PC-3 (cell line): ENCODE measurements around the gene ANKH. TPM values are rescaled to one million over a fixed set of nuclear protein-coding genes. Genes with fewer than 3 reads are reported as not detected.

ENCODE experiments used
- ATAC-seq: fragments of 200-7000 bp; cut with Tn5 transposase; 2 replicates; pipeline ENCODE4 v1.9.1; 2020; ENCODE audit warnings: mild to moderate bottlenecking, moderate library complexity
- BruUV-seq: library from RNA; stranded (reverse); fragments of 400-500 nt; replicated peaks from 2 replicates; lab custom pipeline; 2021; lab: Mats Ljungman, UMichigan
- CTCF ChIA-PET: fragments of 300-600 bp; sonication (Branson Sonifier 250); formaldehyde crosslinking; loops from one replicate; lab custom pipeline; 2022; ENCODE audit warnings: antibody characterized with exemption; lab: Charles Lee
- POLR2A ChIA-PET: fragments of 300-600 bp; sonication (Branson Sonifier 250); formaldehyde crosslinking; loops from one replicate; lab custom pipeline; 2022; ENCODE audit warnings: antibody characterized with exemption; ENCODE audit not compliant: unreplicated experiment; lab: Charles Lee
- DNase-seq: peaks from one replicate; pipeline ENCODE4 v3.0.0-alpha.2; 2015
- H2AFZ ChIP-seq: fragments of 300-600 bp; sonication (generic); 2 replicates; pipeline ENCODE4 v1.6.0; 2016; ENCODE audit warnings: antibody characterized with exemption, low read length
- H3F3A ChIP-seq: fragments of 300-600 bp; sonication (generic); one replicate; pipeline ENCODE4 v1.6.0; 2017; ENCODE audit warnings: antibody characterized with exemption, low read length, control low read depth, mild to moderate bottlenecking; ENCODE audit not compliant: unreplicated experiment
- H3K27ac ChIP-seq: fragments of 300-600 bp; sonication (generic); 2 replicates; pipeline ENCODE4 v1.5.1; 2016; ENCODE audit warnings: mild to moderate bottlenecking, low read length
- H3K27me3 ChIP-seq: fragments of 300-600 bp; sonication (generic); 2 replicates; pipeline ENCODE4 v1.6.1; 2016; ENCODE audit warnings: low read length, mixed read lengths
- H3K36me3 ChIP-seq: fragments of 300-600 bp; sonication (generic); 2 replicates; pipeline ENCODE4 v1.6.1; 2016; ENCODE audit warnings: low read depth, mixed run types, low read length, mixed read lengths
- H3K4me1 ChIP-seq: fragments of 300-600 bp; sonication (generic); 2 replicates; pipeline ENCODE4 v1.5.1; 2016; ENCODE audit warnings: low read length; ENCODE audit not compliant: insufficient read depth
- H3K4me2 ChIP-seq: fragments of 300-600 bp; sonication (generic); 2 replicates; pipeline ENCODE4 v1.6.0; 2016; ENCODE audit warnings: low read length
- H3K4me3 ChIP-seq: fragments of 300-600 bp; sonication (generic); 2 replicates; pipeline ENCODE4 v1.5.1; 2016; ENCODE audit warnings: mild to moderate bottlenecking, low read length, mixed read lengths
- H3K79me2 ChIP-seq: fragments of 300-600 bp; sonication (generic); 2 replicates; pipeline ENCODE4 v1.6.1; 2017; ENCODE audit warnings: low read length, mixed read lengths
- H3K9ac ChIP-seq: fragments of 300-600 bp; sonication (generic); 2 replicates; pipeline ENCODE4 v1.6.0; 2016; ENCODE audit warnings: mild to moderate bottlenecking, low read length
- H3K9me2 ChIP-seq: fragments of 300-600 bp; sonication (generic); replicated peaks from 2 replicates; pipeline ENCODE4 v1.6.1; 2016; ENCODE audit warnings: mixed run types, low read length, mixed read lengths
- H3K9me3 ChIP-seq: fragments of 300-600 bp; sonication (generic); 2 replicates; pipeline ENCODE4 v1.6.1; 2016; ENCODE audit warnings: low read length, mixed read lengths
- H4K20me1 ChIP-seq: fragments of 300-600 bp; sonication (generic); 2 replicates; pipeline ENCODE4 v1.6.1; 2016; ENCODE audit warnings: low read length, mixed read lengths
- CTCF ChIP-seq: fragments of 300-600 bp; sonication (generic); conservative IDR thresholded peaks from 2 replicates; pipeline ENCODE4 v1.5.1; 2017; ENCODE audit warnings: antibody characterized with exemption, low read depth, mild to moderate bottlenecking, low read length
- EZH2 ChIP-seq: fragments of 300-600 bp; sonication (generic); IDR thresholded peaks from one replicate; pipeline ENCODE4 v1.6.1; 2017; ENCODE audit warnings: antibody characterized with exemption, mild to moderate bottlenecking, low read length; ENCODE audit not compliant: unreplicated experiment
- EZH2phosphoT487 ChIP-seq: fragments of 300-600 bp; sonication (generic); IDR thresholded peaks from 2 replicates; pipeline ENCODE4 v1.6.1; 2018; ENCODE audit warnings: mild to moderate bottlenecking, antibody characterized with exemption, low read length, borderline replicate concordance
- intact Hi-C: fragments of 100-400 bp; cut with micrococcal nuclease; formaldehyde crosslinking; loops from 2 replicates; pipeline ENCODE4 v1.9.0; 2023
- total RNA-seq: library from RNA; depleted of rRNA; stranded (reverse); fragments of >200 nt; gene quantifications from 2 replicates; pipeline ENCODE4 v1.2.3, GENCODE V29; 2014

Gene ANKH
- total RNA-seq, 1 experiment from 2014 or later: 11.6 TPM

GRCh38 chr5:14759744-14760547, 111.6 kb downstream of the ANKH start:
- ATAC-seq: no peak
- no peak overlapping the region for H3K9ac ChIP-seq
- H3F3A ChIP-seq: no peaks in the 10 kb centered on the region
- ChIA-PET CTCF (no interaction called here), POLR2A (no interaction called here)
- TF ChIP-seq CTCF: no peak
- TF ChIP-seq EZH2phosphoT487: no peak
- TF ChIP-seq EZH2: no peak
- no peaks in the 10 kb centered on the region for H3K4me1 ChIP-seq
- H3K4me3 ChIP-seq: no peak overlapping the region
- H3K9me2 ChIP-seq: no peaks in the 10 kb centered on the region
- H3K79me2 ChIP-seq: no peaks in the 10 kb centered on the region
- no peak overlapping the region for H3K27ac ChIP-seq
- no peaks in the 10 kb centered on the region for H4K20me1 ChIP-seq
- no peaks in the 10 kb centered on the region for H3K27me3 ChIP-seq
- H3K9me3 ChIP-seq: no peaks in the 10 kb centered on the region
- no peaks in the 10 kb centered on the region for H3K36me3 ChIP-seq
- H3K4me2 ChIP-seq: no peak overlapping the region
- H2AFZ ChIP-seq: no peak overlapping the region
- DNase-seq: no peak
- BruUV-seq: no TSS peak
- intact Hi-C loops: no loop called here

GRCh38 chr5:14757850-14758249, 113.7 kb downstream of the ANKH start:
- intact Hi-C loops: no loop called here
- TF ChIP-seq EZH2 (no peak), EZH2phosphoT487 (no peak), CTCF (no peak)

GRCh38 chr5:14756478-14756877, 115.1 kb downstream of the ANKH start:
- ATAC-seq: no peak
- CTCF ChIA-PET: no interaction called here

More at GRCh38 chr5:14757850-14758249, 113.7 kb downstream of the ANKH start:
- Histone ChIP-seq H3K27ac (no peak overlapping the region), H4K20me1 (no peaks in the 10 kb centered on the region), H3K9ac (no peak overlapping the region), H3K36me3 (no peaks in the 10 kb centered on the region), H3K4me3 (no peak overlapping the region), H3F3A (no peaks in the 10 kb centered on the region), H2AFZ (no peak overlapping the region), H3K27me3 (no peaks in the 10 kb centered on the region), H3K9me2 (no peaks in the 10 kb centered on the region), H3K4me2 (no peak overlapping the region), H3K9me3 (no peaks in the 10 kb centered on the region), H3K4me1 (no peaks in the 10 kb centered on the region), H3K79me2 (no peaks in the 10 kb centered on the region)
- ATAC-seq: no peak
- no peak for DNase-seq
- ChIA-PET POLR2A (no interaction called here), CTCF (no interaction called here)
- no TSS peak for BruUV-seq

More at GRCh38 chr5:14756478-14756877, 115.1 kb downstream of the ANKH start:
- no peaks in the 10 kb centered on the region for H3K9me3 ChIP-seq
- H3K9ac ChIP-seq: no peak overlapping the region
- no peaks in the 10 kb centered on the region for H3K4me1 ChIP-seq
- no peaks in the 10 kb centered on the region for H3K27me3 ChIP-seq
- H3K79me2 ChIP-seq: no peaks in the 10 kb centered on the region
- H3F3A ChIP-seq: no peaks in the 10 kb centered on the region
- H3K36me3 ChIP-seq: no peaks in the 10 kb centered on the region
- TF ChIP-seq EZH2phosphoT487: no peak
- no peak for TF ChIP-seq CTCF
- TF ChIP-seq EZH2: no peak
- no TSS peak for BruUV-seq
- DNase-seq: no peak
- intact Hi-C loops: no loop called here
- no peak overlapping the region for H3K4me2 ChIP-seq
- no peak overlapping the region for H3K27ac ChIP-seq
- H3K4me3 ChIP-seq: no peak overlapping the region
- H4K20me1 ChIP-seq: no peaks in the 10 kb centered on the region
- H3K9me2 ChIP-seq: no peaks in the 10 kb centered on the region
- no peak overlapping the region for H2AFZ ChIP-seq
- POLR2A ChIA-PET: no interaction called here
